Fibroblast of gingiva (primary cell): ENCODE results near the gene PPL.

Experiments
- DNase-seq: peaks from one replicate; pipeline ENCODE4 v3.0.0-alpha.2; 2011; ENCODE audit warnings: low read depth

Gene PPL

DNA sequence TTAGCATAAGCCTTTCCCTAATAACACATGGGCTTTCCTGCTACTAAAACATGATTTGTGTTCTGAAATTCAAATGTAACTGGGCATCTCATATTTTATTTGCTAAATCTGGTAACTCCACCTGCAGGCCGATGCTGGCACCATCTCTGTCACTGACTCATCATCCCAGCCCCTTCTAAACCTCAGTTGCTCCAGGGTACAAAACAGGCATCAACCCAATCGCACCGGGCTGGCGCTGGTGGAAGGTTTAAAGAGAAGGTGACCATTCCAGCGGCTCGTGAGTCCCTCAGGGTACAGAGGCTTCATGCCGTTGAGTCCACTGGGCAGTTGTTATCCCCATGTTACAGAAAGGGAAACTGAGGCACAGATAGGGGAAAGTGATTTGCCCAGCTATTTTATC lies 27.1 kb downstream of the PPL start:
- DNase-seq = no peak

DNA sequence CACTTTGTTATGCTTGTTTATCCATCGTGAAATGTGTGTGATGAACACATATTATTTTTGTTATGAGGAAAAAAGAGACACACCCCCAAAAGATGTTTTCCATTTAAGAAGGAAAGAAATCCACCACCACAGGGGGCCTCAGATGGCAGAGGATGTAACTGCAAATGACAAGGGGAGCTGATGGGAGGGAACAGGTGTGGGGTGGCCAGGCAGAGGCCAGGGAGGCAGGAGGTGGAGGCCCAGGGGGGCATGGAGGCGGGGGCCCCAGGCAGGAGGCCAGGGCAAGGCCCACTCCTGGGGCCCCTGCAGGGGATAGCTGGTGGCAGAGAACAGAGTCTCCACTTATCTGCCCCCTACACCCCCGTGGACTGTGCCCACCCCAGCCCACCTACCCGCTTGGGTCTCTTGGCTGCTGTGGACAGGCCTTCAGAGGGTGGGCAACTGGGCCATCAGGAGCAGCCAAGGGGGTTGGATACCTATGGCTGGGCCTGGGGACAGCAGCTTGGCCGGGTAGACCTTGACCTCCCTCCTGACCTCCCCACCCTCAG lies 28.0 kb downstream of the PPL start:
- DNase-seq = no peak

DNA sequence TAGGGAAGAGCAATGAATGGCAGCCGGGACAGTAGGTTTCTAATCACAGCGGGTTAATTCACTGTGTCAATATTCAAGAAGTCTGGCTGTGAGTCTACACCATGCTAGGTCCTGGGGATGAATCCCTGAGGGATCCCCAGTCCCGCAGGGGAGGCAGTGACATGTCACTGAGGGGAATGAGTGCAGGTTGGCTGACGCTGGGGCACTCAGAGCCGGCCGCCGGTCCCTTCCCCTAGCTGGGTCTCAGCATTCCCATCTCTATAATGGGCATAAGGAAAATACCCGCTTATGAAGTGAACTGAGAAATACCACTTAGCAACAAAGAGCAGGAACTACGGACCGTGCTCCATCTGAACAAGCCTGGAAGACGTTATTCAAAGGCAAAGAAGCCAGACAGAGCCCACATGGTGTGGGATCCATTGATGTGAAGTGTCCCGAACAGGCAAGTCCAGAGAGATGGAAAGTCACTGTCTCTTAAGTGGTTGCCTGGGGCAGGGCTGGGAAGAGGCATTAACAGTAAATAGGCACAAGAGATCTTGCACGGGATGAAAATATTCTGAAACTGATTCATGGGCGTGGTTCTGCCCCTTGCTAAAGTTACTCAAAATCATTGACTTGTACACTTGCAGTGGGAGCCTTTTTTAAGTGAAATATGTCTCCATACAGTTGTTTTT lies 31.9 kb downstream of the PPL start:
- DNase-seq = no peak

DNA sequence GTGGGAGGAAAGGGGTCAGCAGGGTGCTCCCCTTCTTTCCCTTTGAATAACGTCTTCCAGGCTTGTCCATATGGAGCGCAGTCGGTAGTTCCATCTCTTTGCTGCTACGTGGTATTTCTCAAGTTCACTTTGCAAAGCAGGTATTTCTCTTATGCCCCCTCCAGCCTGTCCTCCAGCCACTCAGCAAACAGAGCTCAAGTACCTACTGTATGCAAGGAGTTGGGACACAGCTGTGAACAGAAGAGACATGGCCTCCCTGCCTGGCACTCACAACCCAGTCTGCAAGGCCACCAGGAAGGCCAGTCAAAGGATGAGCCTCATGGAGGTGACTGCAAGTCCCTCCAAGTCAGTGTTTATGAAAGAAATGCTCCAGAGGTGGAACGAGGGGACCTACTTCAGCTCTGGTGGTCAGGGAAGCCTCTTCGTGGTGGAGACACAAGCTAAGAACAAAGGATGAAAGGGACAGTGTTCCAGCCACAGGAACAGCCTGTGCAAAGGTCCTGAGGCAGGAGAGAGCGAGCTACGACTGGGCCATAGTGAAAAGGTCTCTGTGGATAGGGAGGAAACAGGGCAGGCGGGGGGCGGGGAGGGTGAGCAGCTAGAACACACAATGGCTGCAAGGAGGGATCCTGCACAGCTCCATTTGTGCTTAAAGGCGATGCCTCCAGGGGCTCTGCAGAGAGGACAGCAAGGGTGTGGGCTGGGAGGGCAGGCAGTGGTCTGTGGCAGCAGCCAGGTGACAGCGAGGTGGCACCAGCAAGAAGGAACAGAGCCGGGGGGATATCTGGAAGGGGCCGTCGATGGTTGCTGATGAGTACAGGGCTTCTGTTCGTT lies 32.6 kb downstream of the PPL start:
- no peak for DNase-seq

DNA sequence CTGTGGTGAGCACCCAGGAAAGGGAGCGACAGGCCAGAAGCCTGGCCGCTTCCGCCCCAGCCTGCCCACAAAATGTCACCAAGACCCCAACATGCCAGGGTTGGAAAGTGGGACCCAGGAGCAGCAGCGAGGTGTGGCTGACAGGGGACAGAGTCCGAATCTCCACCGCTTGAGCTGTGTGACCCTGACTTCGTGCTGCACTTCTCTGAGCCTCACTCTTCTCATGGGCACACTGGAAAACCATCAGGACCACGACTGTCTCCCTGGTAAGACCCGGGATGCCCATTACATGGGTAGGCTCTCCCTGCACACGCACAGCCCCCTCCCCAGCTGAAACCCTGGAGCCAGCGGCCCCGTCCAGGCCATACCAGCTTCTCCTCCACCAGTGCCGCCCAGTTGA lies 34.9 kb downstream of the PPL start:
- no peak for DNase-seq

DNA sequence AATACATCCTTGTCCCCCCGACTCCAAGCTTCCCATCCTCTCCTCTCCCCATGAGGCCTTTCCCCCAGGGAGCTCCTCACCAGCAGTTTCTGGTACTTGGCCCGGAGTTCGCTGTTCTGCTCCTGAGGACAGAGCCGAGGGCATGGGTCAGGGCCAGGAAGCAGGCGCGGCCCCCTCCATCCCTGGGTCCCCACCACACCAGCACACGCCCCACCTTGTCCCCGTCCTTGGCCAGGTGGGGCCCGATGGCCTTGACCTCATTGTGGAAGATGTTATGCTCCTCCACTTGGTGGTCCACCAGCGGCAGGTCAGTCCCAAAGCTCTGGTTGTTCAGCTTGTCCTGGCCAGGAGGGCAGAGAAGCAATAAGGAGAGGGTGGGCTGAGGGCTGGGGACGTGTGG lies 36.2 kb downstream of the PPL start:
- no peak for DNase-seq

DNA sequence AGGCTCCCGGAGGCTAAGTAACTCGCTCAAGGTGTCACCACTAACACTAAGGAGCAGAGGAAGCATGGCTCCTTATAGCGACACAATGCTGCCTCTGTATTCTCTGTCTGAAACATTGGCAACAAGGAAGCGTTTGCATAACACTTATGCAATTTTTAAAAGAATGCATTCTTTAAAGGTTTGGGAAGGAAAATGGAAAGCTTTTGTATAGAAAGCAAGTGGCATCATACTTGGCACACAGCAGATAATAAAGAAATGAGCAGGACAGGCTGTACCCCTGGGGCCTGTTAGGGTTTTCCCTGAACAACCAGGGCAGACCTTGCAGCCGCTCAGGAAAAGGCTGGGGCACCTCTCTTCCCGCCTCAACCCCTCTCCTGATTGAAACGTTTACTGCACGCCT lies 36.9 kb downstream of the PPL start:
- DNase-seq = peak; percentile 58

DNA sequence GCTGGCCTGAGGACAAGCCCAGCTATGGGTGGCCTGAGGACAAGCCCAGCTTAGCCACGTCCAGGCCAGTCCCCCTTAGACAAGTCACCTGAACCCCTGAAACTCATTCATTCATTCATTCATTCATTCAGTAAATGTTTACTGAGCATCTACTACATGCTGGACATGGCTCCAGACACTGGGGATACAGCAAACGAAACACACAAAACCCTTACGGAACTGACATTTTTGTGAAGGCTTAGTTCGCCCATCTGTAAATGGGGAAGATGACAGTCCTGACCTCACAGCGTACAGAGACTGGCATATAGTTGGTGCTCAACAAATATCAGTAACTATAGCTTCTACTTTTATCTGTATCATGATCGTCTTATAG lies 37.5 kb downstream of the PPL start:
- DNase-seq = no peak

DNA sequence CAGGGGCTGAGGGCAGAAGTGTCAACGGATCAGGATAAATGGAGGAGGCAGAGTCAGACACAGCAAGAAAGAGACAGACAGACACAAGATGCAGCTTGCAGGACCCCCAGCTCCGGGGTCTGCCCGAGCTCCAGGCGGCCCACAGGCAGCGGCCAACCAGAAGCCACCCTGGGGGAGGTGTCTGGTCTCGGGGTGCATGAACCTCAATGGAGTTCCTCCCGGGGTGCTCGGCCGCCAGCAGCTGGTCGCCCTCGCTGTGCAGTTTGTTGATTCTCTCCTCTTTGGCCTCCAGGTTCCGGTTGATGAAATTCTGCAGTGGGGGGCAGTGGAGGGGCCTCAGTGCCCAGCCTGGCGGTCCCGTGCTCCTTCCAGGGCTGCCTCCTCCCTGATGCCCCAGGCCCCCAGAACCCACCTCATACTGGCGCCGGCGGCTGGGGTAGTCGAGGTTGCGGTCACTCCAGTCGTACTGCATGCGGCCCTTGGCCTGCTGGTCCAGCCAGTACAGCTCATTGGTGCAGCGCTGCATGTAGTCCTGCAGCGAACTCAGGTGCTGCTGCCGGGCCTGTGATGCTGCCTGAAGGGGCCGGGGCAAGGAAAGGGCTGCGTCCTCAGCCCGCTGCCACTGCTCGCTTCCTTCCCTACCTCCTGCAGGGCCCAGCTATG lies 38.0 kb downstream of the PPL start:
- DNase-seq = no peak

DNA sequence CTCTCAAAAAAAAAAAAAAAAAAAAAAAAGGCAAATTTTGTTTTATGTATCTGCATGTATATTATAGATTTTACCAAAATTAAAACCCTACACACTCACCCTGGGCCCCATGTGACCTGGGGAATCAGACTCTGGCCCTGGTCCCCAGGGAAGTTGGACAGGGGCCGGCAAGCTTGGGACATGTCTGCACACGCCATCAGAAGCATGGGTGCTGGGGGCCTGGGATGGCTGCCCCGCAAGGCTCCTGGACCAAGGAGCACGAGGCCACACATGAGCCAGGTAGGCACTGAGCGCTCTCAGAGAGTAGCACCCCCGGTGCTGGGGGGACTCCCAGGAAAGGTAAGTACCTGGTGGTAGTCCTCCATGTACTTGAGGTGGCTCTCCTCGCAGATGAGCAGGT lies 39.6 kb downstream of the PPL start:
- DNase-seq = no peak

DNA sequence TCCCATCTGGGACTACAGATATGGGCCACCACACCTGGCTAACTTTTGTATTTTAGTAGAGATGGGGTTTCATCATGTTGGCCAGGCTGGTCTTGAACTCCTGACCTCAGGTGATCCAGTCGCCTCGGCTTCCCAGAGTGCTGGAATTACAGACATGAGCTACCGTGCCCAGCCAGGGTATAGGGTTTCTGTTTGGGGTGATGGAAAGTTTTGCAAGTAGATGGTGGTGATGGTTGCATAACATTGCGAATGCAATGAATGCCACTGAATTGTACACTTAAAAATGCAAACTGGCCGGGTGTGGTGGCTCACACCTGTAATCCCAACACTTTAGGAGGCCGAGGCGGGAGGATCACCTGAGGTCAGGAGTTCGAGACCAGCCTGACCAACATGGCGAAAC lies 40.2 kb downstream of the PPL start:
- DNase-seq = peak; percentile 56

DNA sequence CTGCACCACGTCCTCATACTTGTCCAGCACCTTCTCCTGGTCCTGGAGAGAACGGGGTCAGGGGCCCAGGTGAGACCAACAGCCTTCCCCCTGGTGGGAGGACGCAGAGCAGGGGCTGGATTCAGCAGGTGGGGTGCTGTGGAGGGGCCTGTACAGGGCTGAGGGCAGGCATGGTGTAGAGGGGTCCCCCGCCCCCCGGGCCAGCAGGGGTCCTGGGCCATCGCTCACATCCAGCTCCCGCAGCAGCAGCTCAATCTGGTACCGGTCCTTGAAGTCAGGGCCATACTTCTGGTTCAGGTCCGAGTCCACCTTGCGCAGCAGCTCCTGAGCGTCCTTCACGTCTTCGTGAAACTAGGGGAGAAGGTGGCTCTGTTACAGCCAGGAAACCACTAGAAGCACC lies 41.6 kb downstream of the PPL start:
- DNase-seq = no peak

DNA sequence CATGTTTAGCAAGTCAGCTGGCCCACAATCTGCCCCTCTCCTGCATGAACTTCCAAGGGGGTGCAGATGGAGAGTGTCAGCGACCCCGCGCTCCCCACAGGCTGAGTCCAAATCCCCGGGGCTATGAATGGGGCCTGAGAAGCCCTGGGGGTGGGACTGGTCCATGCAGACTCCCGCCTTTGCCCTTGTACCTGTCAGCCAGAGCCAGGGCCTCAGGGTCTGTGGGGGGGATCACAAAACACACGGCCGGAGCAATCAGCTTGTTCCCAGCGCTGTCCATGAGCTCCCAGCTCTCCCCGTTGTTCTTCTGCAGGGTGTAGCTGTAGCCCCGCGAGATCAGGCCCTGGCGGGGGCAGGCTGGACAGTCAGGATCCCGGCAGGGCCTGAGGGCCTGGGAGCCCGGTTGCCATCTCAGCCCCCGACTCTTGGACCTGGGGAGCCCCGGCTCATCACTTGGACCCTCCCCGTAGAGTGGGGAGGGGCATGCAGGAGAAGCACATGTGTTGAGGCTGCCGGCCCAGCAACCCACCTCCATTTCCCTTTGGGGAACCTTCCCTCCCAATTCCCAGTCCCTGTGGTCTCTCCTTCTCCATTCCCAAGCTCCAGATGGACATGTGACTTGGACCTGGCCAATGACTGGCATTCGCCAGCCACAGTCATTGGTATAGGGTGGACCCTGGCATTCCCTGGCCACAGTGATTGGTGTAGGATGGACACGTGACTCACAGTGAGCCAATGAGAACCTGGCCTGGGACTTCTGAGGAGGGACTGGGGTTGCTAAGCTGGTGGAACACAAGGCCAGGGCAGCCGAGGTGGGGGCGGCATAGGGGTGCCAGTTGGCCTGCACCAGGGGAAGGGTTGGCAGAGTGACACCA lies 42.4 kb downstream of the PPL start:
- DNase-seq = no peak

DNA sequence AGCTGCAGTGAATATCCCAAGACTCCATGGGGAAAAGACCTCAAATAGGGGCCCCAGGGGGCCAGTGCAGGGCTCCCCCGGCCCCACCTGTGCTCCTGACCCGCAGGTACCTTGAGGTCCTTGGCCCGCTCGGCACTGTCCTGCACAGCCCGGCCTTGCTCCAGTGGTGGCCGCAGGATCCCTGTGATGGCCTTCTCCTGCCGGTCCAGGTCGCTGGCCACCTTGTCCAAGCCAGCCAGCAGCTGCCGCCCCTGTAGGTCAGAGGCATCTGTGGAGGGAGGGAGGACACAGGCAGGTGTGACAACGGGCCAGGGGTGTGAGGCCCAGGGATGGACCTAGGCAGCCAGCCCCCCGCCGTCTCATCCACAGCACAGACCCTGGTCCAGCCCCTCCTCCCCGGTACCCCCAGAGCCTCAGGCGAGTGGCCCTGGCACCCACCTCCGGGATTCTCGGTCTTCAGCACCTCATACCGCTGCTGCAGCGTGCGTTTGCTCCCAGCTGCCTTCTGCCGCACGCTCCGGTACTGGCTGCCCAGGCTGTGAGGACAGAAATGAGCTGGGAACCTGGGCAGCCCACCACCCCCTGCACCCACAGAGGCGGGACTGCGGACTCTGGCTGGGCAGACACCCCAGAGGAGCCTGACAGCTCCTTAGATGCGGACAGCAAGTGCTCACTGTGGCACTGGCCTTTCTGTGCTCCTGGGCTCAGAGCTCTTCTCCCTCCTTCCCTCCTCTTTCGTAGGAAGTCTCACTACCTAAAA lies 43.7 kb downstream of the PPL start:
- no peak for DNase-seq

DNA sequence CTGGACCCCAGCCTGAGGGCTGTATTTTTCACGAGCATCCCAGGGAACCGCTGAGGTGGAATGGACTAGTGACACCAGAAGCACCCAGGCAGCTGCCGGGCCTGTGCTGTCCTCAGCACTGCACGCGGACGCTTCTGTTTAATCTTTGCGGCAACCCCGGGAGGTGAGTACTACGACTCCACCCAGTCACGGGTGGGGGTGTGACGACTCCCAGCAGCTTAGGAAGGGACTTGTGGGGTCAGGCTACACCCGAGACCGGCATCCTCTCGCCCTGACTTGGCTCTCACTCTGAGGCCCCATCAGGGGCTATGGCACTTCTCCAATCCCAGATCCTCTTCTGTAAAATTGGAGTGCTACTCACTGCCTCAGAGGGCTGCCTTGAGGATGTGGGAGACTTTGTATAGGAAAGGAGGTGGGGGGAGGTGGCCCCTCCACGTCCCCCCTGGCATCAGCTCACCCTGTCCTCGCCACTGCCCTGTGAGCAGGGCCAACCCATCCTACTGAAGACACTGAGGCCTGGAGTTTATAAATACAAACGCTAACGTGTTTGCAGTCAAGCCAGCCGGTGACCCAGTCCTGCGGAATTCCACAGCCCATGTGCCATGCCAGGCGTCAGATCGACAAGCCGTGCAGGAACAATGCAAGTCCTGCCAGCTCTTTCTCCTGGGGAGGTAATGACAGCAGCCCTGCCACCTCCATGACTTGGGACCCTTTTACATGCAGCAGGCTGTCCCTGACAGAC lies 44.4 kb downstream of the PPL start:
- no peak for DNase-seq

DNA sequence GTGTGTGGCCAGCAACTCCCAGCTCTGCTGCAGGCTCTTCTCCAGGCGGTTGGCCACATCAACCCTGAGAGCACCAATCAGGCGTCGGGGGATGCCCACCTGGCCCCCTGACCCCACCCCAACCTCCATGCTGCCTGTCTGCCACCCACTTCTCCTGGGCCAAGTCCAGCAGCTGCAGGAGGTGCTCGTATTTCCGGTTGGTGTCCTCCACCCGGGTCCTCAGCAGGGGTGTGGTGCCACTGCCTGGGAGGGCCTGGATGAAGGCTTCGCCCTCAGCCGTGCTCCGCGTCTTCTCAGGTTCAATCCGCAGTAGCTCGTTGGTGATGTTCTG lies 45.1 kb downstream of the PPL start:
- no peak for DNase-seq

DNA sequence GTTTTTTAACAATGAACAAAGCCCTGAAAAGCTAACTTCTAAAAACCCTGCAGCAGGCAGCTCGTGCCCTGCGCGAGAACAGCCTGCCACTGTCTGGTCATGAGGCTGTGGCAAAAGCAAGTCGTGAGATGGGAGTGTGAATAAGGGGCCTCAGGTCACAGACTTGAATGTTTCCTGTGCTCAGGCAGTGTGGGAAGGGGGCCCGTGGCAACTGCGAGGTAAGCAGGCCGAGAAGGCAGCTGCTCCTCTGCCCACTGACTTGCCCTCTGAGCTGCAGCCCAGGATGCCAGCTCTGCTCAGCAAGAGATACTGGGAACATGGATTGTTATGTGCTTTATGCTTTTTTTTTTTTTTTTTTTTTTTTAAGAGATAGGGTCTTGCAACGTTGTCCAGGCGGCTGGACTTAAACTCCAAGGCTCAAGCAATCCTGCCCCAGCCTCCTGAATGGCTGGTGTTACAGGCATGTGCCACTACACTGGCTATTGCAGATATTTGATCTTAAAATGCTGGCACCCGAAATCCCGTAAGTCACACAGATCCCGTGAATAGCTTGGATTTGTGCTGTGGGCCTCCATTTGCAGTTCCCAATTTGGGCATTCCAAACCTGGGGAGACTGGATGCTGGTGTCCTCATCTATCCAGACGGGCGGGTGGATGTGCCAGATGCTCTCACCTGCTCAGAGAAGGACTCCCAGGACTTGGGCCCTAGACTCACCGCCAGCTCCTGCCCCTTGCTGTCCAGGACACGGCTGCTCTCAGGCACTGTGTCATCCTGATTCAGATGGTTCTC lies 45.7 kb downstream of the PPL start:
- no peak for DNase-seq

DNA sequence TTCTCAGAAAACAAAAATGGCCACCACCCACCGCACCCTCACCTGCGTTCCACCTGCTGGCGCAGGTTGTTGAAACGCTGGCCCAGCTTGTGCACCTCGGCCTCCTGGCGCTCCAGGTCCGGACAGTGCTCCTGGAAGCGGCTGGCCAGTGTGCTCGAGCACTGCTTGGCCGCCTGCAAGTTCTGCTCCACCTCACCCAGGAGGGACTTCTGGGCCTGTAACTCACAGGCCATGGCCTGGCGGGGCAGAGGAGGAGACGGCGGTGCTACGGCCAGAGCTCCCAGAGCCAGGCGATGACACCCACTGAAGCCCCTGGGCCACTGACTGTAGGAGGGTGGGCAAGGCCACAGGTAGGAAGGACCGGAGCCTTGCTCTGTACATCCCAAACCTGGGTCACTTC lies 46.3 kb downstream of the PPL start:
- no peak for DNase-seq

DNA sequence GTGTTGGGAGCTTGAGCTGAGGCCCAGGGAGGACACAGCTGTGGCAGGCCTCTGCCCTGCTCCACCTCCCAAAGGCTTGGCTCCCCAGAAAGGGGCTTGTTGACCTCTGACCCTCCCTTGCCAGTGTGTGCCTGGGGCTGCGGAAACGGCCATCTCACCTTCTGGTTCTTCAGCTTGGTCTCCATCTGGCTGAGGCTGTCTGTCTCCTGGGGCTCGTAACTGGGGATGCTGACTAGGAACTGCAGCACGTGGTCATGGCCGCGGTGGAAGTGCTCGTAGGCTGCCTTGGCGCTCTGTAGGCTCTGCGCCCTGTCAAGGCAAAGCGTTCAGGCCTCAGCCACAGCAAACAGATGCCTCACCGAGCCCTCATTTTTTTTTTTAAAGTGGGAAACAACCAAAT lies 46.9 kb downstream of the PPL start:
- DNase-seq = no peak
